ENCODE data around the gene GATAD1.
A peak's percentile ranks its signal among the peaks of the same experiment; 100 is the strongest.
"Not testable (repeated sequence)": the region's sequence is repeated elsewhere in the genome, so short reads cannot be mapped to it uniquely, and the experiment has no call there.

The GATAD1 gene, protein sequence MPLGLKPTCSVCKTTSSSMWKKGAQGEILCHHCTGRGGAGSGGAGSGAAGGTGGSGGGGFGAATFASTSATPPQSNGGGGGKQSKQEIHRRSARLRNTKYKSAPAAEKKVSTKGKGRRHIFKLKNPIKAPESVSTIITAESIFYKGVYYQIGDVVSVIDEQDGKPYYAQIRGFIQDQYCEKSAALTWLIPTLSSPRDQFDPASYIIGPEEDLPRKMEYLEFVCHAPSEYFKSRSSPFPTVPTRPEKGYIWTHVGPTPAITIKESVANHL

GRCh38 chr7:92447345-92448204 lies at the start of gene GATAD1:
GATAD1 (plus strand) TSS chr7:92447482; CDS start chr7:92447730, 248 bp downstream.
- peak; percentile 67 to 71 for DNase-seq (ENCODE audit: low read depth in 2 of 2)

DNA sequence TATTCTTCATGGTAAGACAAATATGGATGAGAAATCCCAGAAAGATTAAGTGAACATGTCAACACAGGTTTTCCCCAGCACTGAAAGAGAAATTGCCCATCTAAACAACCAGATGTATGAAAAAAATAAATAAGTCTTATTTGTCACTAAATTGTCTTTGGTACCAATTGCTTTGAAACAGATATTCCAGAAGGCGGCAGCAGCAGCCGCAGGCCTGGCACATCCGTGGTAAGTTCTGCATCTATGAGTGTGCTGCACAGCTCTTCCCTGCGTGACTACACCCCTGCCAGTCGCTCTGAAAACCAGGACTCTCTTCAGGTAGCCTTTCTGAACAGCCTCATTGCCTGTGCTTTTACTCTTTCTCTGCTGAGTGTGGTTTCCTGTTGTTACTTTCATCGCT lies 49.7 kb upstream of the GATAD1 start:
- DNase-seq (ENCODE audit: low read depth in 2 of 2), result no peak

GRCh38 chr7:92400013-92400412 lies 47.3 kb upstream of the GATAD1 start:
- DNase-seq (ENCODE audit: low read depth in 2 of 2), result no peak

- no peak for DNase-seq (ENCODE audit: low read depth in 2 of 2)
These were observed 44.1 kb upstream of the GATAD1 start for GRCh38 chr7:92402920-92403759.

DNA sequence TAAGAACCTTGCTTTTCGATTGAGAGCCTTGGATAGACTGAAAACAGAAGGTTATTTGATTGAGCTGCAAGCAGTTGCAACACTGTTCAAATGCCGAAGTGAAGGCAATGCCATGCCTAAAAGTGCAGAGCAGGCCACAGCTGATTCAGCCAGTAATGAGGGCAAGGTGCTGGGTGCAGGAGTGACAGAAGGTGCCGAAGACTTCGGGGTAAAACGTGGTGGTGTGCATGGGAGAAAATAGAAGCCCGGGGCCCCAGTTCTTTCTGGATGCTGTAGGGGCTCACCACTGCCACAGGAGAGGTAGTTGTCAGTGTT lies 43.6 kb upstream of the GATAD1 start:
- DNase-seq (ENCODE audit: low read depth in 2 of 2), result no peak

DNA sequence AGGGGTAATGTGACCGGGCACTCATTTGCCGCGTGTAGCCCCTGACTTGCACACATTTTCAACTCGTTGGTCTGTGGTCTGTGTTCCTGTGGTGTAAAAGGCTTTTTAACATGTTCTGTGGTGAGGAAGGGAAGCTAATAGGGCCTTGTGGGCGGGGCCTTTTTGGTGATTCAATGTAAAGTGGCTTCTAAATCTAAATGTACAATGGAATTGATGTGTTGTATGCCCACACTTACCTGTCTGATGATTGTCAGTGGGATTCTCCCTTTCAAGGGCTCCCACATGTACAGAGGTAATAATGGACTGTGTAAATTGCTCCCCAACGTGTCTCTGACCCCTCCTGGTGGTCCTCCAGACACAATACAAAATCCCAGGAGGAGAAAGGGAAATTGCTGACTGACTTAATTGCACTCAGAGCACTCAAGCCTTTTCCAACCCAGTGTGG lies 43.1 kb upstream of the GATAD1 start:
- no peak for DNase-seq (ENCODE audit: low read depth in 2 of 2)

DNA sequence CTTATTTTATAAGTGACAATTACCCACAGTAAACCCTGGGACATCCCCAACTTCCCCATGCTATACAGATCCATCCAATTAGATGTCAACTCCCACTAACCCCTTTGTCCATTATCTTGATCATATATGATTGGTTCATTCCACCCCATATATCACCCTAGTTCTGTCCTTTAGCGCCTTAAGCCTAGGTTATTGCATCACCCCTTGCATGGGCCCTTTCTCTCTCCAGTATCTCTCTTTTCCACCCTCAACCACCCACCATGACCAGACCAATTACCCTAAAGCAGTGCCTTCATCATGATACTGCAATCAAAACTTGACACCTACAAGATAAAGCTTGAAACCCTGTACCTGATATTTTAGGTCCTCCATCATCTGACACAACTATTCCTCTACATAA lies 37.9 kb upstream of the GATAD1 start:
- DNase-seq (ENCODE audit: low read depth in 2 of 2), result no peak

DNA sequence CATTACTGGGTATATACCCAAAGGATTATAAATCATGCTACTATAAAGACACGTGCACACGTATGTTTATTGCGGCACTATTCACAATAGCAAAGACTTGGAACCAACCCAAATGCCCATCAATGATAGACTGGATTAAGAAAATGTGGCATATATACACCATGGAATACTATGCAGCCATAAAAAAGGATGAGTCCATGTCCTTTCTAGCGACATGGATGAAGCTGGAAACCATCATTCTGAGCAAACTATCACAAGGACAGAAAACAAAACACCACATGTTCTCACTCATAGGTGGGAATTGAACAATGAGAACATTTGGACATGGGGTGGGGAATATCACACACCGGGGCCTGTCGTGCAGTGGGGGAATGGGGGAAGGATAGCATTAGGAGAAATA lies 37.1 kb upstream of the GATAD1 start:
- DNase-seq (ENCODE audit: low read depth in 2 of 2), result not testable (repeated sequence)

GRCh38 chr7:92412745-92413144 lies 34.5 kb upstream of the GATAD1 start:
- no peak for DNase-seq (ENCODE audit: low read depth in 2 of 2)

GRCh38 chr7:92413550-92413949 lies 33.7 kb upstream of the GATAD1 start:
- no peak for DNase-seq (ENCODE audit: low read depth in 2 of 2)

DNA sequence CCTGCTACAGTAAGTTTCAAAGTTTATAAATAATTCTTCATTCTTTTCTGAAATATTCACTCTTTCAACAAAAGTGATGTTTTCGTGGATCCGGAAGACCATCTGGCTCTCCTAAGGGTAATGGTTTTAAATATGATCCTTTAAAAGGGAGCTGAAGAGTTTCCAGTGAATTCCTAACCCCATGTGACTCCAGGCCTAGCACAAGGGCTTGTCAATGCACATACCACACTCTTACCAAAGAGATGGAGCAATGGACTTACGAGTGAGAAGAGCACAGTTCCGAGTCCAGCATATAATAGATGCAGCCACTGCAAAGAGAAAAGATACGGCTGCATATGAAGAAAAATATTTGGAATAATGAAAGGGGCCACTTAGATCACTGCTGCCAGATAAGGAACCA lies 32.1 kb upstream of the GATAD1 start:
- DNase-seq (ENCODE audit: low read depth in 2 of 2), result no peak

- no peak for DNase-seq (ENCODE audit: low read depth in 2 of 2)
These were observed 29.4 kb upstream of the GATAD1 start for GRCh38 chr7:92417913-92418312.

DNA sequence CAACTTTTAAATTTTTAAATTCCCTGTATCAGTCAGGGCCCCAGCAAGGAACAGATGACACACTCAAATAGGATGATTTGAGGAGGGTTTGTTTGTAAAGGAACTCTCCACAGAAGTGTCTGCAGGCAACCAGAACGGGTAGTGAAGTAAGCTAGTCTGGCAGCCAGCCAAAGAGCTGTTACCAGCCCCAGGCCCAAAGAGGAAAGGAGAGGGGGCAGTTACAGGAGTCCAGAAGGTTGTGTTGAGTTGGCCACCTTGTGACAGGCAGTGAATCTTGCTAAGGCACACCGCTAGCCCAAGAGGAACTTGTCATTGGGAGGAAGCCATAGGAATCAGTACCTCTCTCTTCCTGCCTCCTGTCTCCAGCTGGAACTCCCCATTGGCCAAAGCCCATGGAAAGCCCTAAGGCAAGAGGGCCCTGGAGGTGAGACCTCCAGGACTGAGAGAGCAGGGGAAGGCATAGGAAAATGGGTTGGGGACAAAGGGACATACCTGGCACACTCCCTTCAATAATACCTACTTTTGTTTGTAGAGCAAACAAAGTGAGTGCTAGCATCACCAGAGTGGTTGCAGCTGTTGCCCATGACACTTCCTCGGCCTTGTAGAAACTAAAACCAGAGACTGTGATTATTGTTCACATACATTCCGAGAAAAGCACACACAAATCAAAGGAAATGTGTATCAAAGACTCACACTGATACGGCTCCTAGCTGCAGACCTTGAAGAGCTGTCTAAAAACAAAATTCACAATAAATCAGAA lies 25.4 kb upstream of the GATAD1 start:
- no peak for DNase-seq (ENCODE audit: low read depth in 2 of 2)

DNA sequence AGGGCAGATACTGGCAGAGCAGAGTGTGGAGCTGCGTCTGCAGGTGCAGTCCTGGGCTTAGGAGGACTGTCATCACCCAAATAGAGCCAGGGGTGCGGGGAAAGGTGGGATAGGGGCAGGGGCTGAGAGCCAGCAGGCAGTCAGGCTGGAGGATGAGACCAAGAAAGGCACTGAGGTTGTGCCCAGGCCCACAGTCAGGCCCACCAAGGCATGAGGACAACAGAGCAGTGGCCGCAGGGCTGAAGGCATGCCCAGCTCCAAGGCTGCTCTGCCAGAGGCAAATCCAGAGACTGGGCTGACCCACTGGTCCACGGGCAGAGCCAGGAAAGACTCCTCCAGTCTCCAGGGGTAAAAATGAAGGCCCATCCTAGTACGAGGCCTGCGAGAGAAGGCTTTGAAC lies 24.4 kb upstream of the GATAD1 start:
- DNase-seq (ENCODE audit: low read depth in 2 of 2), result no peak

GRCh38 chr7:92423710-92424131 lies 23.6 kb upstream of the GATAD1 start:
- no peak for DNase-seq (ENCODE audit: low read depth in 2 of 2)

DNA sequence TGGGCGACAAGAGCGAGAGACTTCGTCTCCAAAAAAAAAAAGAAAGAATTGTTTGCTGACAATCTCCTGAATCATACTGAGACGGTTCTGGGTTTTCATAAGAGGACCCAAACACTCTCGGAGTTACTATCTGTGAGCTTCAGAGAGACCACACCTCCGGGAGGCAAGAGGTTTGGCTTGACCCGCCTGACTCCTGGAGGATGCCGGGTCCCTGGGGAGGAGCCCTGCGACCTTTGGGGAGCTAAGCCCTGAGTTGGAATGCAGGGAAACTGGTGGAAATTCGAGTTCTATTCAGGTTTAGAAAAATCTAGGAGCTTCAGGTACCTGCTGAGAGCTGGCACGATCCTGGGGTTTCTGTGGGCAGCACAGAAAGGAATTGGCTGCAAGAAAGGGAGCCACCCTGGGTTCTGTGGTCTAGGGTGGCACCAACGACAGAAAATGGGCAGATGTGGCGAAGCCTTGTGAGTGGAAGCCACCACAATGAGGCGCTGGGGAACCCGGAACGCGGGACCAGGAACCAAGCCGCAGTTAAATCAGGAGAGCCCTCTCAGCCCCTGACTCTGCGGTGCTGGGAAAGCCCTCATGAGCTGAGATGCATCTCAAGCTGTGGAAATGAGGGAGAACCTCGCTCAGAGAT lies 21.9 kb upstream of the GATAD1 start:
- no peak for DNase-seq (ENCODE audit: low read depth in 2 of 2)

GRCh38 chr7:92427193-92427592 lies 20.1 kb upstream of the GATAD1 start:
- DNase-seq (ENCODE audit: low read depth in 2 of 2), result no peak

DNA sequence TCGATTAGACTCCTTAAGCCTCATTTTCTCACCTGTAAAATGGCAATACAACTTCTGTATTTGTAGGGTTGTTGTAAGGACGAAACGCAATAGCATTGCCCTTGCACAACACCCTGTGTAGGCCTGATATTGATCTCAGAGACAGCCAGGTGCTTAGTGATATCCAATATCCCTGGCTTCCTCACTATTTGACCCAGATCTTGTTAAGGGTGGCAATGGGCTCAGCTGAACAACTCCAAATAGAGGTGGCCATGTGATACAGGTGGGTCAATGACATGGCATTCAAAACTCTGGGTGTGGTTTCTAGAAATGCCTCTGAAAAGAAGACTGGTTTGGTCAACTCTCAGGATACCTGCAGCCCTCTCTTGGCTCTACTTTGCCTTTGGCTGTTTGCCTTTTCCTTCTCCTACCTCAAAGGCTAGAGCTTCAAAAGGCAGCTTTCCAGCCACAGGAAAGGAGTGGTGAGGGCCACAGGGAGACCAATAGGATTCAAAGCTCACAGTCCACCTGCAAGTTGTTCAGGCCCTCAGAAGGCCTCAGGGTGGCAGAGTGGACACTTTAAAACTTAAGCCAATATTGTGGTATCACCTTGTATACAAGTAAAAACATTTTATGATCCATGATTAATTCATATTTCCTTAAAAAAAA lies 14.9 kb upstream of the GATAD1 start:
- no peak for DNase-seq (ENCODE audit: low read depth in 2 of 2)

- DNase-seq (ENCODE audit: low read depth in 2 of 2), result no peak
These were observed 14.3 kb upstream of the GATAD1 start for GRCh38 chr7:92433019-92433418.

DNA sequence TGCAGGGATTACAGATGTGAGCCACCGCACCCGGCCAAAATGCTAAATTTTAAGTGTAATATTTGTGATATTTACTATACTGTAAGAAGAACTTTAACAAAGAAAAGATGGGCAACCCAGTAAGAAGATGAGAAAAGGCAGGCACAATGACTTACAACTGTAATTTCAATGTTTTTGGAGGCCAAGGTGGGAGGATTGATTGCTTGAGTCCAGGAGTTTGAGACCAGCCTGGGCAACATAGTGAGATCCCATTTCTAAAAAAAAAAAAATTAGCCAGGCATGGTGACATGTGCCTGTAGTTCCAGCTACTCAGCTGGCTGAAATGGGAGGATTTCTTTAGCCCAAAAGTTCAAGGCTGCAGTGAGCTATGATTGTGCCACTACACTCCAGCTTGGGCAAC lies 11.7 kb upstream of the GATAD1 start:
- no peak for DNase-seq (ENCODE audit: low read depth in 2 of 2)

Measured in fibroblast of skin of left biceps (primary cell).